Kidney (tissue), 14 donors: ENCODE measurements around the gene DNAJA2. TPM values are rescaled to one million over a fixed set of nuclear protein-coding genes. Genes with fewer than 3 reads are reported as not detected.

Experiments used
- DNase-seq, 5 donors: peaks; one replicate each; pipeline ENCODE4 v3.0.0-alpha.2; 2013 to 2020
- FAIRE-seq: peaks from 2 replicates; lab custom pipeline; 2012; peaks lifted over from hg19 to GRCh38; lab: Jason Lieb, UNC
- H3K27ac ChIP-seq, 2 donors: one replicate each; pipeline ENCODE4 v1.7.0; 2013; ENCODE audit warnings: low read depth in 2 of 2, low read length in 2 of 2, inconsistent platforms in 1 of 2
- H3K27me3 ChIP-seq: one replicate; pipeline ENCODE4 v1.7.1; 2013; ENCODE audit warnings: low read length, inconsistent platforms; ENCODE audit not compliant: control insufficient read depth, insufficient read depth
- H3K36me3 ChIP-seq, 3 donors: one replicate each; pipeline versions ENCODE4 v1.7.0 to v1.7.1; 2013; ENCODE audit warnings: low read length in 3 of 3, control low read depth in 1 of 3, inconsistent platforms in 1 of 3; ENCODE audit not compliant: insufficient read depth in 3 of 3, control insufficient read depth in 2 of 3
- H3K4me1 ChIP-seq, 3 donors: one replicate each; pipeline versions ENCODE4 v1.7.0 to v1.7.1; 2013; ENCODE audit warnings: low read length in 3 of 3, inconsistent platforms in 1 of 3, low read depth in 1 of 3; ENCODE audit not compliant: control insufficient read depth in 2 of 3, insufficient read depth in 2 of 3
- H3K4me3 ChIP-seq, 3 donors: one replicate each; pipeline versions ENCODE4 v1.7.0 to v1.8.1; 2013; ENCODE audit warnings: low read length in 3 of 3, control low read depth in 1 of 3, inconsistent platforms in 1 of 3
- H3K9ac ChIP-seq, 3 donors: one replicate each; pipeline versions ENCODE4 v1.7.0 to v1.7.1; 2013; ENCODE audit warnings: low read length in 3 of 3, control low read depth in 1 of 3, inconsistent platforms in 1 of 3
- H3K9me3 ChIP-seq, 3 donors: one replicate each; pipeline versions ENCODE4 v1.7.0 to v1.7.1; 2013; ENCODE audit warnings: low read length in 3 of 3, control low read depth in 1 of 3, inconsistent platforms in 1 of 3; ENCODE audit not compliant: control insufficient read depth in 2 of 3, insufficient read depth in 1 of 3
- intact Hi-C: fragments of 100-400 bp; cut with DNase I; formaldehyde crosslinking; loops from one replicate; pipeline ENCODE4 v1.11.1; 2022
- polyA plus RNA-seq: library from polyadenylated mRNA; stranded (reverse); fragments of 350-450 nt; fragmentation: Illumina TruSeq; extraction: RNeasy Lipid Tissue Mini Kit (QIAGEN cat#74804); gene quantifications from one replicate; pipeline ENCODE4 v1.2.3, GENCODE V29; 2014; ENCODE audit warnings: low read depth, low replicate concordance; ENCODE audit not compliant: insufficient read depth
- total RNA-seq: library from RNA; stranded (reverse); fragmentation: NEBNext Ultra II Directional; extraction: Animal tissue kit (Norgen Biotek cat#: 25700); gene quantifications from one replicate; pipeline ENCODE4 v1.2.1, GENCODE V29; 2021
- TF ChIP-seq, protein P1 (sequence below): IDR thresholded peaks from 3 replicates; pipeline ENCODE4 v1.5.1; 2012; ENCODE audit warnings: mild to moderate bottlenecking, moderate library complexity, borderline replicate concordance; ENCODE audit not compliant: insufficient read depth; ENCODE audit errors: extremely low read depth
- donor health status: control.
- donor health status: control.
- donor health status: control.
- donor health status: control.
- donor health status: control.
- donor health status: DM: yes; HTN: yes; CAD: no.
- donor health status: Normal renal cell carcinoma (clear cell type).

DNAJA2 gene
- total and polyA plus RNA-seq, 2 donors from 2014 or later, result 47.3 to 54.4 TPM

DNA sequence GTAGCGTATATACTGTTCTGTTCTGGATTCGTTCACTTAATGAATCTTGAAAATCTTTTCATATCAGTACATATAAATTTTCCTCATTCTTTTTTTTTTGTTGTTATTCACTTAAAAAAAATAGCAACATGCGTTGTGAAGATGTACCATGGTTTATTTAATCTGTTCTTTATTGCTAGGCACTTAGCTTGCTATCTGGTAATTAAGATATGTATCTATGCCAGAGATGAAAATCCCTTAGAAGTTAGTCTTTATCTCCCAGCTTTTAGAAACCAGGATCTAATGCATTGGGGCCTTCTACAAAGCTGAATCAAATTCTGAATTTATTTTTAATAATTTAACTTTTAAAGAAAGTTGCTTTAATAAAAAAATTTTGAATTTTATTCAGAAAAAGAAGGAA, 13.0 kb upstream of the DNAJA2 start:
- H3K9me3 ChIP-seq, result no peaks in the 10 kb centered on the region
- FAIRE-seq, result no peak

DNA sequence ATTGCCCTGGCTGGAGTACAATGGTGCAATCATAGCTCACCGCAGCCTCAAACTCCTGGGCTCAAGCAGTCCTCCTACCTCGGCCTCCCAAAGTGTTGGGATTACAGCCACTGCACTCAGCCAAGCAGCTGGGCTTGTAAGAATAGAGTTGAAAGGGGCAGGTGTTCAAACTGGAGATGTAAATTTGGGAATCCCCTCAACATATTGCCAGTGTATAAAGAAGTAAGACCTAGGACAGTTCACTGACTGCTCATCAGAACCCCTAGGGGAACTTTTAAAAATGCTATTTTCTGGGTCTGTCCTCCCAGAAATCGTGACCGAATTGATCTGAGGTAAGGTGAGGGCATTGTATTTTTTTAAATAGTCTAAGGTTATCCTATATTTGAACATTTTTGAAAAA, 8.9 kb upstream of the DNAJA2 start:
- FAIRE-seq (no peak), DNase-seq (no peak)
- intact Hi-C loops, result no loop called here
- no peak overlapping the region for H3K4me3 ChIP-seq
- no peaks in the 10 kb centered on the region for H3K27me3 ChIP-seq
- H3K4me1 ChIP-seq, result no peaks in the 10 kb centered on the region
- H3K27ac ChIP-seq, result no peak overlapping the region
- no peaks in the 10 kb centered on the region for H3K36me3 ChIP-seq
- TF ChIP-seq, protein P1, sequence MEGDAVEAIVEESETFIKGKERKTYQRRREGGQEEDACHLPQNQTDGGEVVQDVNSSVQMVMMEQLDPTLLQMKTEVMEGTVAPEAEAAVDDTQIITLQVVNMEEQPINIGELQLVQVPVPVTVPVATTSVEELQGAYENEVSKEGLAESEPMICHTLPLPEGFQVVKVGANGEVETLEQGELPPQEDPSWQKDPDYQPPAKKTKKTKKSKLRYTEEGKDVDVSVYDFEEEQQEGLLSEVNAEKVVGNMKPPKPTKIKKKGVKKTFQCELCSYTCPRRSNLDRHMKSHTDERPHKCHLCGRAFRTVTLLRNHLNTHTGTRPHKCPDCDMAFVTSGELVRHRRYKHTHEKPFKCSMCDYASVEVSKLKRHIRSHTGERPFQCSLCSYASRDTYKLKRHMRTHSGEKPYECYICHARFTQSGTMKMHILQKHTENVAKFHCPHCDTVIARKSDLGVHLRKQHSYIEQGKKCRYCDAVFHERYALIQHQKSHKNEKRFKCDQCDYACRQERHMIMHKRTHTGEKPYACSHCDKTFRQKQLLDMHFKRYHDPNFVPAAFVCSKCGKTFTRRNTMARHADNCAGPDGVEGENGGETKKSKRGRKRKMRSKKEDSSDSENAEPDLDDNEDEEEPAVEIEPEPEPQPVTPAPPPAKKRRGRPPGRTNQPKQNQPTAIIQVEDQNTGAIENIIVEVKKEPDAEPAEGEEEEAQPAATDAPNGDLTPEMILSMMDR, result no peak
- no peaks in the 10 kb centered on the region for H3K9me3 ChIP-seq
- H3K9ac ChIP-seq, result no peak overlapping the region

More for the DNA sequence above, 13.0 kb upstream of the DNAJA2 start:
- intact Hi-C loops, result no loop called here
- TF ChIP-seq, protein P1, result no peak
- H3K9ac ChIP-seq, result no peak overlapping the region
- H3K27ac ChIP-seq, result no peak overlapping the region
- no peaks in the 10 kb centered on the region for H3K4me1 ChIP-seq
- DNase-seq, result no peak
- no peaks in the 10 kb centered on the region for H3K27me3 ChIP-seq
- H3K36me3 ChIP-seq, result no peaks in the 10 kb centered on the region
- no peak overlapping the region for H3K4me3 ChIP-seq

DNA sequence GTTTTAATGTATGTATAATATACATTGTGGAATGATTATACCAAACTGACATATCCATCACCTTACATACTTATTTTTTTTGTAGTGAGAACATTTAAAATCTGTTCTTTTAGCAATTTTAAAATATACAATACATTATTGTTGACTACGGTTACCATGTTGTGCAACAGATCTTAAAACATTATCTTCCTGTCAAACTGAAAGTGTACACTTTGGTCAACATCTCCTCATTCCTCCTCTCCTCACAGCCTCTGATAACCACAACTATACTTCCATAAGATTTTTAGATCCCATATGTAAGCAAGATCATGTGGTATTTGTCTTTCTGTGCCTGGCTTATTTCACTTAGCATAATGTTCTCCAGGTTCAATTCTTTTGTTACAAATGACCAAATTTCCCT, 7.5 kb upstream of the DNAJA2 start:
- Histone ChIP-seq H3K9ac (no peak overlapping the region), H3K4me3 (no peak overlapping the region), H3K27ac (no peak overlapping the region), H3K27me3 (no peaks in the 10 kb centered on the region), H3K36me3 (no peaks in the 10 kb centered on the region), H3K9me3 (no peaks in the 10 kb centered on the region), H3K4me1 (no peaks in the 10 kb centered on the region)
- DNase-seq (no peak), FAIRE-seq (no peak)
- TF ChIP-seq, protein P1, result no peak
- intact Hi-C loops, result no loop called here

DNA sequence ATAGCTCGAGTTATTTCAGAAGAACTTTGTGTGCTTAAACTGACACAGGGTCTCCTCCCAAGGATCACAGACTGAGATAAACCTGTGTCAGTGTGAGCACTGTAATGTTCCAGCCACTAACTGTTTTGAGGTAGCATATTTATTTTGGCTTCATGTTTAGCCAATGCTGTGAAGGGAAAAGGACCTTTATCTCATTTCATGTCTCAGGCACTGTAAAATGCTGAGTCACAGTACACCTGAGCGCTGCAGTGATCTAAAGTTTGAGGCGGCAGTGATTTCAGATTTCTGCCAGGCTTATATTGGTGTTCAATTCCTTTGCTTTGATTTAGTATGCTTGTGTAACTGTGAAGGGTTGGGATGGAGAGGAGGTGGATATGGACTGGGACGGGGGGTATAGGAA, 3.1 kb upstream of the DNAJA2 start:
- DNase-seq, result no peak

More for the DNA sequence above, 3.1 kb upstream of the DNAJA2 start:
- no peak overlapping the region for H3K4me3 ChIP-seq
- no peaks in the 10 kb centered on the region for H3K9me3 ChIP-seq
- H3K4me1 ChIP-seq, result peaks cover 5 to 11% (median 11%) of the 10 kb centered on the region in 3 donors
- no peak overlapping the region for H3K9ac ChIP-seq
- no peaks in the 10 kb centered on the region for H3K27me3 ChIP-seq
- no peak overlapping the region for H3K27ac ChIP-seq
- intact Hi-C loops, result no loop called here
- H3K36me3 ChIP-seq, result no peaks in the 10 kb centered on the region
- FAIRE-seq, result no peak
- TF ChIP-seq, protein P1, result no peak
